Gastroesophageal sphincter (tissue), 4 donors: ENCODE data around the gene MATK. TPM values are rescaled to one million over a fixed set of nuclear protein-coding genes. Genes with fewer than 3 reads are reported as not detected.

Experiments used
- ATAC-seq: fragments of 150-250 bp; one replicate; pipeline ENCODE4 v1.9.1; 2016; ENCODE audit warnings: mild to moderate bottlenecking, moderate library complexity
- H3K27ac ChIP-seq, 4 donors: fragments of 200-600 bp; sonication (generic) in 3 of 4; 1 replicate in 3 of 4; 2 replicates in 1 of 4; pipeline ENCODE4 v1.5.1; 2016 to 2019
- H3K27me3 ChIP-seq: fragments of 200-600 bp; sonication (generic); one replicate; pipeline ENCODE4 v1.5.1; 2019
- H3K36me3 ChIP-seq, 2 donors: fragments of 200-600 bp; sonication (generic); one replicate each; pipeline ENCODE4 v1.5.1; 2019; ENCODE audit warnings: control low read depth in 1 of 2
- H3K4me1 ChIP-seq, 3 donors: fragments of 200-600 bp; sonication (generic); 1 replicate in 2 of 3; 2 replicates in 1 of 3; pipeline ENCODE4 v1.5.1; 2016 to 2019; ENCODE audit warnings: control low read depth in 2 of 3
- H3K4me3 ChIP-seq, 2 donors: fragments of 200-600 bp; sonication (generic); one replicate each; pipeline ENCODE4 v1.5.1; 2019; ENCODE audit warnings: mild to moderate bottlenecking in 1 of 2, moderate library complexity in 1 of 2
- H3K9me3 ChIP-seq, 3 donors: fragments of 200-600 bp; sonication (generic); one replicate each; pipeline ENCODE4 v1.5.1; 2017 to 2019; ENCODE audit warnings: control low read depth in 2 of 3
- CTCF ChIP-seq, 4 experiments: fragments of 200-600 bp in 2 of 4; fragments of 450-650 bp in 2 of 4; sonication (generic) in 1 of 4; IDR thresholded peaks; one replicate each; pipeline ENCODE4 v1.5.1; 2017 to 2019; ENCODE audit warnings: antibody characterized with exemption in 4 of 4, mild to moderate bottlenecking in 2 of 4, moderate library complexity in 2 of 4
- EP300 ChIP-seq: sonication (generic); formaldehyde crosslinking; IDR thresholded peaks from one replicate; pipeline ENCODE4 v1.6.1; 2017; ENCODE audit warnings: antibody characterized with exemption, mild to moderate bottlenecking
- POLR2A ChIP-seq, 2 donors: fragments of 450-650 bp; IDR thresholded peaks; one replicate each; pipeline ENCODE4 v1.6.1; 2017; ENCODE audit warnings: antibody characterized with exemption in 2 of 2, mild to moderate bottlenecking in 2 of 2, moderate library complexity in 1 of 2
- POLR2AphosphoS5 ChIP-seq: sonication (generic); formaldehyde crosslinking; IDR thresholded peaks from one replicate; pipeline ENCODE4 v1.6.1; 2017; ENCODE audit warnings: antibody characterized with exemption
- WGBS, 2 donors: methylation state at CpG; one replicate each; pipeline ENCODE4 v1.1.5; 2018; ENCODE audit warnings: low coverage in 1 of 2; 5-methylcytosine and 5-hydroxymethylcytosine counted together
- total RNA-seq, 4 donors: library from RNA; depleted of rRNA; stranded (reverse); fragments of >200 nt; gene quantifications; one replicate each; pipeline ENCODE4 v1.1.0, GENCODE V29; 2016

The MATK gene
- total RNA-seq, 4 donors from 2014 or later, result 0.47 to 5.0 (median 1.7) TPM

DNA sequence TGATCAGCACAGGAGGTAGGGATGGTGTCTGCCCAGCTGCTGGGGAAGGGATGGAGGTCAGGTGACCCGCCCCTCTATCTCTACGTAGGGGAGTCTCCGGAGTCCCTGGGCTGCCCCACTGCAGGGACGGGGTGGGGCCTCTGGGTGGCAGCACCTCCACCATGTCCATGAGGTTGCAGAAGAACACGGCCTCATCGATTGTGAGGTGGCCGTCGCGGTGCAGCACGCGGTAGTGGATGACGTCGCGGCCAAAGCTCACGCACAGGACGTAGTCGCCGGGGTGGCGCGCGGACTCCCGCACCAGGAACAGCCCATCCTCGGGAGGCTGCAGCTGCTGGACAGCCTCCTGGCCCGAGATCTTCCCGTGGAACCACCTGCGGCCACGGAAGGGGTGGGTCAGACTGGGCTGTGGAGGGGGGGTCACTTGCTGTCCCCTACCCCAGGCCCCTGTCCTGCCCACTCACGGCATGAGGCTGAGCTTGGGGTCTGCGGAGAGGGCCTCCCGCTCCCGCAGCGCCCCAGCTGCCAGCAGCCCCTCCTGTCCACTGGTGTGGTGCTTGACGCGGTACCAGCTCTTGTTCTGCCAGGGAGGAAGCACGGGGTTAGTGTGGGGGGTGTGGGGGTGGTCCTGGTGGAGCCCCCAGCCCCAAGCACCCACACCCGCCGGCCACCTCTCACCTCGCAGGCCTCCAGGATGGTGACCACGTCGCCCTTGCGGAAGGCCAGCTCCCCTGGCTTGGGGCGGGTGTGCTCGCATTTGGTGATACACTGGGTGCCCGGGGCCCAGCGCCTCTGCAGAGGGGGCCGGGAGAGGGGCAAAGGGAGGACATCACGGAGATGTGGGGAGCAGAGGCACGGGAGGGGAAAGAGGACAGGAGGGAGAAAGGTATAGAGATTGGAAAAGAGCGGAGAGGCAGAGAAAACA lies 2.3 kb downstream of the MATK start:
- Histone ChIP-seq H3K4me1 (peaks cover 0 to 13% (median 0%) of the 10 kb centered on the region in 3 donors), H3K36me3 (no peaks in the 10 kb centered on the region), H3K4me3 (no peak overlapping the region), H3K9me3 (peaks cover 0 to 31% (median 2%) of the 10 kb centered on the region in 3 donors), H3K27ac (no peak overlapping the region), H3K27me3 (peaks cover 74% of the 10 kb centered on the region)
- ATAC-seq, result no peak
- no peak for TF ChIP-seq EP300
- TF ChIP-seq CTCF (IDR thresholded peaks at IDR 0.05), result no peak
- no peak for TF ChIP-seq POLR2A (IDR thresholded peaks at IDR 0.05)
- TF ChIP-seq POLR2AphosphoS5, result no peak
- 57% methylated on average over 1 of the region's 49 CpGs; no CpG with 5 or more reads in 1 of the 2 donors for WGBS, 2 donors

DNA sequence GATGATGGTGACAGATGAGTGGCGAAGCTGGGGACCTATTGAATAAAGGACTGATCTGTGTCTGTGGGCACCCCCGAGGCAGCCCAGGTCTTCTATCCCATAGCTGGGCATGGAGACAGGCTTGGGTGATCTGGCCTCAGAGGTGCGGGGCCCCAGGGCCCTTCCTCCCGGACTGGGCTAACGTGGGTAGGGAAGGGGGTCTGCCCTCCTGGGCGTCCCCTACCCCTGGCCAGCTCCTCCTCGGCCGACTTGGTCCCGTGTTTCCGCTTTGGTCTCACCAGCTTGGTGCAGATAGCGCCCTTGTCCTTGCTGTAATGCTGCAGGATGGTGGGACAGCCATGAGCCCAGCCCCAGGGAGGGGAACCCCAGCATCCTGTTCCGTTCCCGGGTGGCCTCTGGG lies 3.3 kb downstream of the MATK start:
- no peak overlapping the region for H3K4me3 ChIP-seq
- ATAC-seq, result no peak
- no peak overlapping the region for H3K27ac ChIP-seq
- TF ChIP-seq POLR2A (IDR thresholded peaks at IDR 0.05), result no peak
- TF ChIP-seq POLR2AphosphoS5, result no peak
- TF ChIP-seq EP300, result no peak
- no peak for TF ChIP-seq CTCF (IDR thresholded peaks at IDR 0.05)
- 83% methylated on average over 2 of the region's 13 CpGs; no CpG with 5 or more reads in 1 of the 2 donors for WGBS, 2 donors
- H3K4me1 ChIP-seq, result peaks cover 0 to 13% (median 0%) of the 10 kb centered on the region in 3 donors
- no peaks in the 10 kb centered on the region for H3K36me3 ChIP-seq
- H3K9me3 ChIP-seq, result peaks cover 0 to 31% (median 2%) of the 10 kb centered on the region in 3 donors
- H3K27me3 ChIP-seq, result peaks cover 84% of the 10 kb centered on the region

DNA sequence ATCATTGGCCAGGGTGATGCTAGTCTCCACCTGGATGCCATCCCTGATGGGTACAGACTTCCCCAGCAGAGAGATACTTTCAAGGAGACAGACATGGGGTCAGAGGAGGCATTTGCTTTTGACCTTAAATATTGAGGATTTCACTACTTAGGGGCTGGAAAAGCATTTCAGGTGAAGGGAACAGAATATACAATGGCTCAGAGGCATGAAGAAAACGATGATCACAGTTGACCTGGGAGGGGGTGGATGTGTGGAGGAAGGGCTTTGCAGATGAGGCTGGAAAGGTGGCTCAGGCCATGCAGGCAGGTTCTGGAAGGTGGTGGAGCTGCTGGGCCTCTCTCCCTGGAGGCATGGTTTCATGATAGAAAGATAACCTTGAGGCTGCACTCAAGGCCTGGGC lies 3.9 kb downstream of the MATK start:
- peaks cover 0 to 13% (median 0%) of the 10 kb centered on the region in 3 donors for H3K4me1 ChIP-seq
- no peak for ATAC-seq
- H3K27me3 ChIP-seq, result peaks cover 87% of the 10 kb centered on the region
- H3K27ac ChIP-seq, result no peak overlapping the region
- 93 to 100% methylated on average over 1 of the region's 1 CpG for WGBS, 2 donors
- no peak overlapping the region for H3K4me3 ChIP-seq
- TF ChIP-seq CTCF (IDR thresholded peaks at IDR 0.05), result no peak
- TF ChIP-seq POLR2A (IDR thresholded peaks at IDR 0.05), result no peak
- no peak for TF ChIP-seq EP300
- no peak for TF ChIP-seq POLR2AphosphoS5
- H3K36me3 ChIP-seq, result no peaks in the 10 kb centered on the region
- H3K9me3 ChIP-seq, result peaks cover 0 to 31% (median 2%) of the 10 kb centered on the region in 3 donors

GRCh38 chr19:3781603-3782002 lies 4.6 kb downstream of the MATK start:
- Histone ChIP-seq H3K9me3 (peaks cover 0 to 31% (median 2%) of the 10 kb centered on the region in 3 donors), H3K4me1 (peaks cover 0 to 13% (median 0%) of the 10 kb centered on the region in 3 donors), H3K4me3 (no peak overlapping the region), H3K27me3 (peaks cover 81% of the 10 kb centered on the region), H3K36me3 (no peaks in the 10 kb centered on the region), H3K27ac (no peak overlapping the region)
- TF ChIP-seq POLR2A (IDR thresholded peaks at IDR 0.05) (no peak), POLR2AphosphoS5 (no peak), CTCF (IDR thresholded peaks at IDR 0.05) (no peak), EP300 (no peak)
- ATAC-seq, result no peak
- WGBS, 2 donors, result 100% methylated on average over 1 of the region's 2 CpGs; no CpG with 5 or more reads in 1 of the 2 donors
